ENCODE data around the gene ASPHD2. TPM values are rescaled to one million over a fixed set of nuclear protein-coding genes. Genes with fewer than 3 reads are reported as not detected.
"Not testable (repeated sequence)": the region's sequence is repeated elsewhere in the genome, so short reads cannot be mapped to it uniquely, and the experiment has no call there.

The ASPHD2 gene
- total RNA-seq, 4 donors from 2014 or later, result 1.0 to 1.4 (median 1.2) TPM

DNA sequence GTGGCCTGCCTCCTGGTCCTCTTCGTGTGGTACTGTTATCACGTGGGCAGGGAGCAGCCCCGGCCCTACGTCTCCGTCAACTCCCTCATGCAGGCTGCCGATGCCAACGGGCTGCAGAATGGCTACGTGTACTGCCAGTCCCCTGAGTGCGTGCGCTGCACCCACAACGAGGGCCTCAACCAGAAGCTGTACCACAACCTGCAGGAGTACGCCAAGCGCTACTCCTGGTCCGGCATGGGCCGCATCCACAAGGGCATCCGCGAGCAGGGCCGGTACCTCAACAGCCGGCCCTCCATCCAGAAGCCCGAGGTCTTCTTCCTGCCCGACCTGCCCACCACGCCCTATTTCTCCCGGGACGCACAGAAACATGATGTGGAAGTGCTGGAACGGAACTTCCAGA is 4.7 kb downstream of the ASPHD2 start:
- no peak for ATAC-seq
- Histone ChIP-seq H3K36me3 (no peaks in the 10 kb centered on the region), H3K4me1 (peaks cover 0 to 12% (median 3%) of the 10 kb centered on the region in 3 donors), H3K9me3 (no peaks in the 10 kb centered on the region), H3K27me3 (peaks cover 29% of the 10 kb centered on the region), H3K4me3 (no peak overlapping the region), H3K27ac (no peak overlapping the region)
- whole genome bisulfite sequencing, 2 donors (ENCODE audit: low coverage in 1 of 2), result 87 to 100% methylated on average over 1 to 3 of the region's 25 CpGs
- TF ChIP-seq POLR2A (IDR thresholded peaks at IDR 0.05), result no peak
- TF ChIP-seq, protein P1, sequence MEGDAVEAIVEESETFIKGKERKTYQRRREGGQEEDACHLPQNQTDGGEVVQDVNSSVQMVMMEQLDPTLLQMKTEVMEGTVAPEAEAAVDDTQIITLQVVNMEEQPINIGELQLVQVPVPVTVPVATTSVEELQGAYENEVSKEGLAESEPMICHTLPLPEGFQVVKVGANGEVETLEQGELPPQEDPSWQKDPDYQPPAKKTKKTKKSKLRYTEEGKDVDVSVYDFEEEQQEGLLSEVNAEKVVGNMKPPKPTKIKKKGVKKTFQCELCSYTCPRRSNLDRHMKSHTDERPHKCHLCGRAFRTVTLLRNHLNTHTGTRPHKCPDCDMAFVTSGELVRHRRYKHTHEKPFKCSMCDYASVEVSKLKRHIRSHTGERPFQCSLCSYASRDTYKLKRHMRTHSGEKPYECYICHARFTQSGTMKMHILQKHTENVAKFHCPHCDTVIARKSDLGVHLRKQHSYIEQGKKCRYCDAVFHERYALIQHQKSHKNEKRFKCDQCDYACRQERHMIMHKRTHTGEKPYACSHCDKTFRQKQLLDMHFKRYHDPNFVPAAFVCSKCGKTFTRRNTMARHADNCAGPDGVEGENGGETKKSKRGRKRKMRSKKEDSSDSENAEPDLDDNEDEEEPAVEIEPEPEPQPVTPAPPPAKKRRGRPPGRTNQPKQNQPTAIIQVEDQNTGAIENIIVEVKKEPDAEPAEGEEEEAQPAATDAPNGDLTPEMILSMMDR (IDR thresholded peaks at IDR 0.05), result no peak

DNA sequence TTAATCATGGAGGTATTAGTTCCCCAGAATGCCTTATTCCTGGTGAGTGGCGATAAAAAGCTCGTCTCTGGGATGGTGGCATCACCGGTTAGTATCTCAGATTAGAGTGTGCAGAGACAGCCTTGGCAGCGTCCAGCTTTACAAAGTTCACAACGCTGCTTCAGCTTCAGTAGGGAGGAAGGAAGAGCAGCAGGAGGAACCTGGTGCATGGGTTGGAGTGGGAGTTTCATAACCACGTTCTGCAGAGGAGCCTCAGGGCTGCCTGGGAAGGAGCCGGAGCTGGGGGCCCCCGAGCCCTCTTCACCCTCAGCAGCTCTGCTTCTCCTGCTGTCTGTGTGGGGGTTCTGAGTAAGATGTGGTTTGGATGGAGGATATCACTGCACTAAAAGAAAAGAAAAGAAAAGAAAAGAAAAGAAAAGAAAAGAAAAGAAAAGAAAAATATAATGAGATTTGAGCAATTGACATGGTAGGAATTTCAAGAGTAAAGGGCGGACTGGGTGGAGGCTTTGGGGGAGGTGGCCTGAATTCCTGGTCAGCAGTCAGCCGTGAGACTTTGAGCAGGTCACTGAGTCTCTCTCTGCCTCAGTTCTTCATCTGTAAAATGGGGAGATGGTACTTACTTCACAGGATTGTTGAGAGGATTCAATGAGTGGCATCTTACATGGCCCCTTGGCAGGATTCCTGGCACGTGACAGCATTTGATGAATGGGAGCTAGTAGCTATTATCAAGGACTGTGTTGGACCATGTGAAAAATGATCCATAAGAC is 6.5 kb downstream of the ASPHD2 start:
- no peak for ATAC-seq
- Histone ChIP-seq H3K4me3 (no peak overlapping the region), H3K27ac (no peak overlapping the region), H3K9me3 (no peaks in the 10 kb centered on the region), H3K4me1 (no peaks in the 10 kb centered on the region), H3K36me3 (no peaks in the 10 kb centered on the region), H3K27me3 (peaks cover 35% of the 10 kb centered on the region)
- WGBS, 2 donors (ENCODE audit: low coverage in 1 of 2), result 59% methylated on average over 10 of the region's 11 CpGs; no CpG with 5 or more reads in 1 of the 2 donors
- TF ChIP-seq POLR2AphosphoS5 (IDR thresholded peaks at IDR 0.05), result no peak
- no peak for TF ChIP-seq POLR2A (IDR thresholded peaks at IDR 0.05)
- TF ChIP-seq, protein P1 (IDR thresholded peaks at IDR 0.05), result no peak
- no peak for TF ChIP-seq EP300 (IDR thresholded peaks at IDR 0.05)

GRCh38 chr22:26436903-26437515 is 7.9 kb downstream of the ASPHD2 start:
- Histone ChIP-seq H3K4me1 (no peaks in the 10 kb centered on the region), H3K27me3 (peaks cover 32% of the 10 kb centered on the region), H3K9me3 (no peaks in the 10 kb centered on the region), H3K36me3 (no peaks in the 10 kb centered on the region), H3K4me3 (no peak overlapping the region), H3K27ac (no peak overlapping the region)
- ATAC-seq, result no peak
- WGBS, 2 donors (ENCODE audit: low coverage in 1 of 2), result 76 to 84% methylated on average over 6 to 10 of the region's 11 CpGs
- no peak for TF ChIP-seq POLR2A (IDR thresholded peaks at IDR 0.05)
- no peak for TF ChIP-seq POLR2AphosphoS5 (IDR thresholded peaks at IDR 0.05)
- TF ChIP-seq, protein P1 (IDR thresholded peaks at IDR 0.05), result no peak
- TF ChIP-seq EP300 (IDR thresholded peaks at IDR 0.05), result no peak

GRCh38 chr22:26437694-26438392 is 8.8 kb downstream of the ASPHD2 start:
- H3K27me3 ChIP-seq, result peaks cover 24% of the 10 kb centered on the region
- no peak for ATAC-seq
- WGBS, 2 donors (ENCODE audit: low coverage in 1 of 2), result 87 to 91% methylated on average over 4 to 11 of the region's 14 CpGs
- H3K27ac ChIP-seq, result no peak overlapping the region
- H3K9me3 ChIP-seq, result no peaks in the 10 kb centered on the region
- H3K4me3 ChIP-seq, result no peak overlapping the region
- H3K36me3 ChIP-seq, result no peaks in the 10 kb centered on the region
- no peak for TF ChIP-seq EP300 (IDR thresholded peaks at IDR 0.05)
- TF ChIP-seq, protein P1 (IDR thresholded peaks at IDR 0.05), result no peak
- TF ChIP-seq POLR2AphosphoS5 (IDR thresholded peaks at IDR 0.05), result no peak
- no peak for TF ChIP-seq POLR2A (IDR thresholded peaks at IDR 0.05)
- no peaks in the 10 kb centered on the region for H3K4me1 ChIP-seq

GRCh38 chr22:26438776-26439175 is 9.7 kb downstream of the ASPHD2 start:
- H3K9me3 ChIP-seq, ATAC-seq, H3K4me1 ChIP-seq, H3K36me3 ChIP-seq, H3K4me3 ChIP-seq, H3K27ac ChIP-seq: not testable (repeated sequence)
- peaks cover 16% of the 10 kb centered on the region for H3K27me3 ChIP-seq
- WGBS, 2 donors (ENCODE audit: low coverage in 1 of 2), result 79 to 90% methylated on average over 2 of the region's 3 CpGs
